Measurements from ENCODE around the gene ZBTB6.

Gene ZBTB6

DNA sequence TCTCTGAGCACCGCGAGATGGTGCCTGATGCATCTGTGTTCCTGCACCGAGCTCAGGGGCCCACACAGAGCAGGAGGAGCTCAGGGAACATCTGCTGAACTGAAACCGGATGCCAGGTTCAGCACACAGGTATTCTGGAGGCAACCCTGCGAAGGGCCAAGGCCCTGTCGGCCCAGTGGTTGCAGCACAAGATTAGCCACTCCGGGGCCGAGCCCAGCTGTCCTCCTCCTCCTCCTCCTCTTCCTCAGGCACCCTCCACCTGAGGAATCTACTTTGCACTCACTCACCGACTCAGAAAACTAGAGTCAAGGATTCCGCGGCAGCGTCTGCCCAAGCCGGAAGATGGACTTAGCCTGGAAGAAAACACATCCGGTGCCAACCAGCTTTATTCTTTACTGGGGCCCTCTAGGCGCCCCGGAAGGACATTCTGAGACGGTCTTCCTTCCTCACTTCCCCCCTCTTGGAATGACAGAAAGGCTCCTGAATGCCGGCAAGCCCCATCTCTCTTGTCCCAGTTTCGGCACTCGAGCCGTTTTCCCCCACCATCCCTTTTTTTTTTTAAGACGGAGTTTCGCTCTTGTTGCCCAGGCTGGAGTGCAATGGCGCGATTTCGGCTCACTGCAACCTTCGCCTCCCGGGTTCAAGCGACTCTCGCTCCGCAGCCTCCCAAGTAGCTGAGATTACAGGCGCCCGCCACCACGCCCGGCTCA lies at the start of gene ZBTB6:
TSS of gene ZBTB6 (minus strand) at position 360 of the 710 bp plus-strand sequence. CDS start 1,251 bp downstream, outside the sequence.
- peak; percentile 69 to 76 for DNase-seq

DNA sequence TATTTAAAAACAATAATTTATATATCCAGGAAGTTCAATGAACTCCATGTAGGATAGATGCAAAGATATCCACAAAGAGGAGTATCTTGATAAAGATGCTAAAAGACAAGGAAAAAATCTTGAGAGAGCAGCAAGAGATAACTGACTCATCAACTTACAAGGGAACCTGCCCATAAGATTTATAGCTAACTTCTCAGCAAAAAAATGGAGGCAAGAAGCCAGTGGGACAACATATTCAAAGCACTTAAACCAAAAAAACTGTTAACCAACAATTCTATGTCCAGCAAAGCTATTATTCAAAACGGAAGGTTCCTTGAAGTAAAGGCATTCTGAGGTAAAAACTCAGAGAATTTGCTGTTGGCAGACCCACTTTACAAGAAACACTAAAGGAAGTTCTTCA lies 48.0 kb upstream of the ZBTB6 start:
- no peak for DNase-seq

- DNase-seq: no peak
Observed at GRCh38 chr9:122955961-122956360, 42.8 kb upstream of the ZBTB6 start.

GRCh38 chr9:122954253-122954691 lies 41.1 kb upstream of the ZBTB6 start:
- DNase-seq: no peak

GRCh38 chr9:122951056-122951455 lies 37.9 kb upstream of the ZBTB6 start:
- no peak for DNase-seq

- DNase-seq: no peak
Observed at GRCh38 chr9:122950263-122950662, 37.1 kb upstream of the ZBTB6 start.

DNA sequence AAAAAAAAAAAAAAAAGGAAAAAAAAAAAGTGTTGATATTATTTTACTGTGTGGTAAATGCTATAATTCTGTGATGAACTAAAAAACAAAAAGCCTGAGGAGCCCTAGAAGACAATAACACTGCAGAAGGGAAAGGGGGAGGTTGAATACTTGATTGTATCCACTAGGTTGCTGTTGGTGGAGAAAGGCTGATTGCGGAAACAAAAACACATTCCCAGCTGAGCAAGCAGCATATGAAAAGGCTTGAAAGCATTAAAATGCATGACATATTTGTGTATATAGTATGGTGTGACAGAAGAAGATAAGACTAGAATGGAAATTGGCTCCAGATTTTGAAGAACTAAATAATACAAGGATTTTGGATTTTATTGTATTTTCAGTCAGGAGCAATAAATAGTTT lies 36.6 kb upstream of the ZBTB6 start:
- DNase-seq: no peak

DNA sequence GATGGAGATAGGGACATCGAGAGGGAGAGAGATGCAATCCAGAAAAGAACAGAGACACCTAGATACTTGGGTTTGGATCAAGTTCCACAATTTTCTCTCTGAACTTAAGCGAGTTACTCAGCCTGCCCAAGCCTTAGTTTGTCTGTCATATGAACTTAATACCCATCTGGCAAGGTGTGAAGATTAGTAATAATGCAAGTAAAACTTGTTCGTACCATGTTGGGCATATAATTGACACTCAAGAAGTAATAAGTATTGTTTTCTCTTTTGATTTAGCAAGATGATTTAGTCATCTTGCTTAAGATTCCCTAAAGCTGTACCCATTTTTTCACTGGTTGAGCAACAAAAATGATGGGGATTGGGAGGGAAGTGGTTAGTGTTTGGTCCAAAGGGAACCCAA lies 35.2 kb upstream of the ZBTB6 start:
- DNase-seq: no peak

DNA sequence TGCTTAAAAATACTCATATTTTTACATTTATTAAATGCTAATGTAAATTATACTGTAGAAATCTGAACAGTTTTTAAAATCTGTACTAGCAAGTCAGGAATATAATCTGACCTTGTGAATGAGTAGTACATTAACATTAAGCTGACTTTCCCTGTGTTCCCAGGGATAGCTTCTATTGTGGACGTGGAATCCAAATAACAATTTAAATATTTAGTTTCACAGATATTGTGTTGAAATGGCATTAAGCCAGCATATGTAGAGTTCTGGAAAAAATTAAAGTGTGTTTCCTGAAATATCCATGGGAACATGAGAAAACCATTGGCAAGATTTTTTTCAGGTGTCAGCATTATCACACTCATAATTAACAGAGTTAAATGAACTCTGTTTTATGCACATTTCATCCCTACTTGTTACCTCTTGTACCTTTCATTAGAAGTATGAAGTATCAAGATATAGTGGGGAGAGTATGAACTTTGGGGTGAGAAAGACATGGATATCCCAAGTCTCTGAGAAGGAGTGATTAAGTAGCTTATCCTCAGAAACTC lies 33.4 kb upstream of the ZBTB6 start:
- no peak for DNase-seq

GRCh38 chr9:122944960-122945888 lies 32.1 kb upstream of the ZBTB6 start:
- DNase-seq: no peak

GRCh38 chr9:122941582-122942234 lies 28.6 kb upstream of the ZBTB6 start:
- no peak for DNase-seq

- DNase-seq: peak; percentile 99
Observed at GRCh38 chr9:122940749-122941581, 27.8 kb upstream of the ZBTB6 start, which contains the start of gene RABGAP1. TSS of gene RABGAP1 (plus strand) at chr9:122941020. CDS start at chr9:122957060, 16,040 bp downstream.

- DNase-seq: no peak
Observed at GRCh38 chr9:122940454-122940748, 27.3 kb upstream of the ZBTB6 start.

GRCh38 chr9:122939601-122940000 lies 26.5 kb upstream of the ZBTB6 start:
- DNase-seq: no peak

DNA sequence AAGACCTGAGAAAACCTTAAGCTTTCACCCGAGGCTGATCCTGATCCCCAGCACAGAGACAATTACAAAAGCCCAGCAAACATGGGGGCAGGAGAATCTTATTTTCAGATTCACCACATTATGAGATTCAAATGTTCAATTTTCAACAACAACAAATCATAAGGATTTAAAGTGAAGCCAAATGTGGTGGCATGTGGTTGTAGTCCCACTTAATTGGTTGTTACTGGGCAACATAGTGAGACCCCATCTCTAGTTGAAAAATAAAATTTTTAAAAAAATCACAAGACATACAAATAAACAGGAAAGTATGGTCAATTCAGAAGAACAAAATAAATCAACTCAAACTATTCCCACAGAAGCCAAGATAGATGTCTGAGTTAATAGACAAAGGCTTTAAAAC lies 23.8 kb upstream of the ZBTB6 start:
- DNase-seq: no peak

DNA sequence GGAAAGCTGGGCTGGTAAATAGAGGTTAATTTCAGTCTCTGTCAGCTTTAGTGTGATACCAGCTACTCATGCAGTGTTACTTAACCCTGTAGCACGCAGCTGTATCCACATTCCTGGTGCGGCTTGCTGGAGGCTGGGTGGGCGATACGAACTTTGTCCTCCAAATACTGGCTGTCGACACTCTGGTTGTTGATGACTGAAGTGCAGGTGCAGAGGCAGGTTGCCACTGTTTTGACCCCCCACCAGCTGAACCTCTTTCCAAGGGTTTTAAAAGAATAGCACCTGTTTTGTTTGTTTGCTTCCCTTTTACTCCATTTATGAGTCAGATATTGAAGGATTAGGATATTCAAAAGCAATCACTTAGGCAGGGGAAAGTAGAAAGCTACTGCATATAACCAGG lies 23.3 kb upstream of the ZBTB6 start:
- no peak for DNase-seq

DNA sequence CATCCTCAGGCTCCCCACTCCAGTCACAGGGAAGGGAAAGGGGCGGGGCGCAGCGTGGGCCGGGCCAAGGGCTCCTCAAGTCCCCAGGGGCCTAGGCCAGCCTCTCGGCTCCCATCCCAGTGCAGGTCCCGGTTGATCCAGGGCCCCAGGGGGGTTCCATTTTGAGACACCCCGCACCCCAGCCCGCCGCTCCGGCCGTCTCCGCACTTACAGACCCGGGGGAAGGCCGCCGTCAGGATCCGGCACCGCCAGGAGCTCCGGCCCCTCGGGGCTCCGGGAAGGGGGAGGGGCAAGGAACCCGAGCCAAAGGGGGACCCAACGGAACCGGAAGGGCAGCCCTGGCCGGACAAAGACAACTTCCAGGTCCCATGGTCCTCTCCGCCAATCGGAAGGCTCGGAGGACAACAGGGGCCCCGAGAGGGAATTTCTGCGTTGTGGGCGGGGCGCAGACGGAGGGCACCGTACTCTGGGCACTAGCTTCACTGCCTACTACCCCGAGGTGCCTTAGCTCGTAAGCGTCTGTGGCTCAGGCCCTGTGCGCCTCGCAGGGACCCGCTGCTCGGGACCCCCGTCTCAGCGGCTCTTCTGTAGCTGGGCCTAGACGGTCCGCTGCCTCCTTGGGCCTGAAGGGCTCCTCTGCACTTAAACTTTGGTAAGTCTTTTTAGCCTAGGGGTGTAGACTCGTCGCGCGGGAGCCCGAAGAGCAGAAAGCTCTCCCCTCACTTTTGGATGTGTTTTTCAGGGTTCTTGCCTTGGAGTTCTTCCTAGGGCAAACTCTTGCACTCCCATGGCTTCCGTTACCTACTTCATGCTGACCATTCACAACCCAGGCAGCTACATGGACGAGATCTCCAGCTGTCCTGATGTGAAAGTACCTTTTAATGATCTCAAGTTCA lies 18.4 kb upstream of the ZBTB6 start, which contains the start of gene ZBTB26:
TSS of gene ZBTB26 (minus strand) at position 287 of the 896 bp plus-strand sequence. CDS start 11,578 bp downstream, outside the sequence.
- DNase-seq: peak; percentile 93 to 95

DNA sequence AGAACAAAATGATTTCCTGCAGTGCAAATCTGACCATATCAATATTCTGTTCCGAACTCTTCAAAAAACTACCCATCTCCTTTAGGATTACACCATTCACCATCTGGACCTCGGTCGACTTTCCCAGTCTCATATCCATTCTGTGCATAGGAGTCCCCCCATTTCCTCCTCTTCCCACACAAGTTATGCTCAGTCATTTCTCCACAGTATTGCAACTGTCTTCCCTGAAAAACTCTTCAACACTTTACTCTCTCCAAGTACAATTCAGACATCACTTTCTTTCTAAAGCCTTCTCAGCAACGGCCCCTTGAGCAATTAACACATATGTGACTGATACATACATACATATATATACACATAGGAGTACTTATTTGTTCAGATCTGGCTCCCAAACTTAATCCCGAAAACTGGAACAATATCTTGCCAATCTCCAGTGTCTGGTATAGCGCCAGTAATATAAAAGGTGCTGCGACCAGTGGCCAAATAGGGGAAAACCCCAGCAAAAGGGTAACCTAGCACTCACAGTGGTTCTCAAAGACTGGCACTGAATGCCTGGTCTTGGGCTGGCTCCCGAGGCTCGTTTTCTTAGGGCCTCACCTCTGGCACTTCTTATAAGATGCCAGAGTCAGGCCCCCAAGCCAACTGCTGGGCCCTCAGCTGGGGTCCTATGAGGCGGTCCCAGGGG lies 17.6 kb upstream of the ZBTB6 start:
- no peak for DNase-seq

GRCh38 chr9:122929796-122930354 lies 16.8 kb upstream of the ZBTB6 start:
- DNase-seq: no peak

DNA sequence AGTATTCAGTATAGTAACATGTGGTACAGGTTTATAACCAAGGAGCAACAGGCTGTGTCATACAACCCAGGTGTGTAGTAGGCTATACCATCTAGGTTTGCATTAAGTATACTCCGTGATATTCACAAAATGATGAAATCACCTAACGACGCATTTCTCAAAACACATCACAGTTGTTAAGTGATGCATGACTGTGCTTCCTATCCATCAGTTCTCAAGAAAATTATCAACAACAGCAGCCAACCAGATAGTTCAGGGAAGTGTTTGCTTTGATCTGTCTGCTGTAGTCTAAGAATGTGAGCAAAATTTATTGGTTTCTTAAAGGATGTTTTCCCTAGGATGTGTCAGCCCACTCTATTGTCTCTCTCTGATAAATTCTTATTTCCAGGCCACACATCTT lies 10.8 kb upstream of the ZBTB6 start:
- DNase-seq: no peak
